Measurements from ENCODE around the gene LSR. TPM values are rescaled to one million over a fixed set of nuclear protein-coding genes. Genes with fewer than 3 reads are reported as not detected.

The LSR gene
- total RNA-seq, 1 donor from 2014 or later: 27.1 TPM

- Mint-ChIP-seq H3K4me3 (no peak overlapping the region), H3K36me3 (no peaks in the 10 kb centered on the region), H3K9me3 (no peaks in the 10 kb centered on the region), H3K27me3 (ENCODE audit: insufficient read depth, low read depth) (peaks cover 17% of the 10 kb centered on the region), H3K27ac (no peak overlapping the region), H3K4me1 (peaks cover 12% of the 10 kb centered on the region)
- Histone ChIP-seq H3K9me3 (ENCODE audit: low read depth) (no peaks in the 10 kb centered on the region), H4K20me1 (ENCODE audit: low read depth) (no peaks in the 10 kb centered on the region), H2AFZ (replicated peaks) (no peak overlapping the region), H3K4me1 (no peaks in the 10 kb centered on the region), H3F3A (ENCODE audit: low read depth) (no peaks in the 10 kb centered on the region), H3K79me2 (ENCODE audit: low read depth) (no peaks in the 10 kb centered on the region), H3K27ac (no peak overlapping the region), H3K27me3 (no peaks in the 10 kb centered on the region), H3K9ac (no peak overlapping the region), H3K4me2 (no peak overlapping the region), H3K4me3 (no peak overlapping the region), H3K36me3 (no peaks in the 10 kb centered on the region)
- TF ChIP-seq EZH2phosphoT487 (IDR thresholded peaks at IDR 0.05) (no peak), EZH2 (IDR thresholded peaks at IDR 0.05) (no peak), CTCF (IDR thresholded peaks at IDR 0.05) (no peak)
- DNase-seq (ENCODE audit: low spot score): no peak
These were observed 62.1 kb downstream of the LSR start for GRCh38 chr19:35310811-35311465.

- Mint-ChIP-seq H3K4me1 (peaks cover 8% of the 10 kb centered on the region), H3K27ac (no peak overlapping the region)
- TF ChIP-seq CTCF (IDR thresholded peaks at IDR 0.05) (no peak), EZH2phosphoT487 (IDR thresholded peaks at IDR 0.05) (no peak), EZH2 (IDR thresholded peaks at IDR 0.05) (no peak)
These were observed 63.3 kb downstream of the LSR start for GRCh38 chr19:35311901-35312665.

GRCh38 chr19:35313587-35313986, 64.8 kb downstream of the LSR start:
- Histone ChIP-seq H3F3A (ENCODE audit: low read depth) (no peaks in the 10 kb centered on the region), H3K36me3 (no peaks in the 10 kb centered on the region), H3K27me3 (no peaks in the 10 kb centered on the region), H2AFZ (replicated peaks) (no peak overlapping the region), H3K9me3 (ENCODE audit: low read depth) (no peaks in the 10 kb centered on the region), H3K4me3 (no peak overlapping the region), H3K27ac (no peak overlapping the region), H4K20me1 (ENCODE audit: low read depth) (no peaks in the 10 kb centered on the region), H3K79me2 (ENCODE audit: low read depth) (no peaks in the 10 kb centered on the region), H3K9ac (no peak overlapping the region), H3K4me1 (no peaks in the 10 kb centered on the region), H3K4me2 (no peak overlapping the region)
- Mint-ChIP-seq H3K4me3 (no peak overlapping the region), H3K27ac (no peak overlapping the region), H3K4me1 (peaks cover 12% of the 10 kb centered on the region), H3K9me3 (no peaks in the 10 kb centered on the region), H3K36me3 (no peaks in the 10 kb centered on the region), H3K27me3 (ENCODE audit: insufficient read depth, low read depth) (peaks cover 12% of the 10 kb centered on the region)
- no peak for TF ChIP-seq EZH2phosphoT487 (IDR thresholded peaks at IDR 0.05)
- no peak for TF ChIP-seq CTCF (IDR thresholded peaks at IDR 0.05)
- no peak for TF ChIP-seq EZH2 (IDR thresholded peaks at IDR 0.05)
- no peak for DNase-seq (ENCODE audit: low spot score)

More at GRCh38 chr19:35311901-35312665, 63.3 kb downstream of the LSR start:
- Histone ChIP-seq H3K36me3 (no peaks in the 10 kb centered on the region), H3K4me2 (no peak overlapping the region), H3K9ac (no peak overlapping the region), H3F3A (ENCODE audit: low read depth) (no peaks in the 10 kb centered on the region), H2AFZ (replicated peaks) (no peak overlapping the region), H3K27me3 (no peaks in the 10 kb centered on the region), H3K4me3 (no peak overlapping the region), H3K4me1 (no peaks in the 10 kb centered on the region), H3K27ac (no peak overlapping the region), H3K79me2 (ENCODE audit: low read depth) (no peaks in the 10 kb centered on the region), H3K9me3 (ENCODE audit: low read depth) (no peaks in the 10 kb centered on the region), H4K20me1 (ENCODE audit: low read depth) (no peaks in the 10 kb centered on the region)
- DNase-seq (ENCODE audit: low spot score): no peak
- H3K27me3 Mint-ChIP-seq (ENCODE audit: insufficient read depth, low read depth): peaks cover 16% of the 10 kb centered on the region
- H3K36me3 Mint-ChIP-seq: no peaks in the 10 kb centered on the region
- no peak overlapping the region for H3K4me3 Mint-ChIP-seq
- no peaks in the 10 kb centered on the region for H3K9me3 Mint-ChIP-seq

Data from neural progenitor cell (in vitro differentiated cells).